Uterus (tissue), 4 donors: ENCODE data around the gene ZNF783. TPM values are rescaled to one million over a fixed set of nuclear protein-coding genes. Genes with fewer than 3 reads are reported as not detected.

Experiments
- DNase-seq, 2 donors: peaks; one replicate each; pipeline ENCODE4 v3.0.0-alpha.2; 2019 to 2020
- H3K27ac ChIP-seq, 2 donors: fragments of 200-600 bp; sonication (generic); 1 replicate in 1 of 2; 2 replicates in 1 of 2; pipeline ENCODE4 v1.5.1; 2016 to 2018
- H3K27me3 ChIP-seq, 2 donors: fragments of 200-600 bp; sonication (generic); one replicate each; pipeline ENCODE4 v1.5.1; 2018 to 2019; ENCODE audit warnings: control low read depth in 1 of 2
- H3K36me3 ChIP-seq, 2 donors: fragments of 200-600 bp; sonication (generic); one replicate each; pipeline ENCODE4 v1.5.1; 2019; ENCODE audit warnings: control low read depth in 1 of 2
- H3K4me1 ChIP-seq, 2 donors: fragments of 200-600 bp; sonication (generic); one replicate each; pipeline ENCODE4 v1.5.1; 2018 to 2019; ENCODE audit warnings: control low read depth in 1 of 2
- H3K4me3 ChIP-seq, 2 donors: fragments of 200-600 bp; sonication (generic); 1 replicate in 1 of 2; 2 replicates in 1 of 2; pipeline ENCODE4 v1.5.1; 2018 to 2019; ENCODE audit warnings: mild to moderate bottlenecking in 1 of 2
- H3K9me3 ChIP-seq, 2 donors: fragments of 200-600 bp; sonication (generic); one replicate each; pipeline ENCODE4 v1.5.1; 2019; ENCODE audit warnings: control low read depth in 1 of 2
- CTCF ChIP-seq, 4 experiments: fragments of 200-600 bp in 2 of 4; fragments of 450-650 bp in 2 of 4; sonication (generic) in 2 of 4; IDR thresholded peaks; one replicate each; pipeline ENCODE4 v1.5.1; 2016 to 2019; ENCODE audit warnings: antibody characterized with exemption in 4 of 4, mild to moderate bottlenecking in 2 of 4, moderate library complexity in 1 of 4
- POLR2A ChIP-seq, 2 donors: fragments of 450-650 bp; IDR thresholded peaks; one replicate each; pipeline ENCODE4 v1.6.1; 2016; ENCODE audit warnings: antibody characterized with exemption in 2 of 2, mild to moderate bottlenecking in 1 of 2, moderate library complexity in 1 of 2
- intact Hi-C: fragments of 100-400 bp; cut with DNase I; formaldehyde crosslinking; loops from one replicate; pipeline ENCODE4 v1.15.1; 2023; ENCODE audit warnings: low total_unique reads
- total RNA-seq, 4 donors: library from RNA; depleted of rRNA in 3 of 4; stranded (reverse); fragments of >200 nt in 3 of 4; gene quantifications; one replicate each; pipeline versions ENCODE4 v1.1.0 to v1.2.4, GENCODE V29; 2014 to 2023
- donor health status: DM: yes; HTN: yes; CAD: no.

The ZNF783 gene
- 10 to 100 TPM in 3 of 4 donors, 1 to 10 TPM in 1; 2.6 to 26.7 (median 19.3) TPM for total RNA-seq

DNA sequence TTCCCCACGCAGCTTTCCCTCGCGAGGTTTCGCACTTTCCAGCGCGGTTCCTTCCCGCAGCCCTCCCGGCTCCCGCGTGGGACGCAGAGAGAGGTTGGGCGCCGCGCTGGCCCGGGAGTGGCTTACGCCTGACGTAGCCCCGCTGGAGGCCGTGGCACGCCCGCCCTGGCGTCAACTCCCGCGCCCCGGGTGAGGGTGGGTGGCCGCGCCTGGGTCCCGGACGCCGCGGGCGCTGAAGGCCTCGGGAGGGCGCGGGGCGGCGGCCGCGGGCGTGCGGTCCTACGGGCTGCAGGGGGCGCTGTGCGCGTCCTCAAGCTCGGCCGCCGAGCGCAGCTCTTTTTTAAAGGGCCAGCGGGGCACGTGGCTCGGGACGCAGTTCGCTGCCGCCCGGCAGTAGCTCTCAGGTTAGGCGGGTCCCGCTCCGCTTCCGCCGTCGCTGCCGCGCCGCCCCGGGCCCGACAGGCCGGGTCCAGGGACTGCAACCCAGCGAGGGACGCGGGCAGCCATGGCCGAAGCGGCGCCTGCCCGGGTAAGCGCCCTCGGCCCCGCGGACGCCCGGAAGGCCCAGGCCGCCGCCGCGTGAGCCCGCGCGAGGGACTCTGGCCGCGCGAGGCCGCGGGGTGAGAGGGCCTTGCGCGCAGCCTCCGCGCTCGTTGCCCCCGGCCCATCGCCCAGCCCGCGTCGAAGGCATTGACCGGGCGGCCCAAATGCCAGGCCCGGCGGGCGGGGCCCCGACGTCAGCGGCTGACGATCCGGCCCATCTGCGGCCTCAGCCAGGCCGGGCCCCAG, at the start of gene ZNF783:
TSS of gene ZNF783 (plus strand) at position 368 of the 789 bp plus-strand sequence. CDS start at position 506, 138 bp downstream.
- TF ChIP-seq POLR2A (IDR thresholded peaks at IDR 0.05) (peak; percentile 5 to 44), CTCF (IDR thresholded peaks at IDR 0.05) (peak; percentile 52 to 94 (median 84))
- Histone ChIP-seq H3K9me3 (no peaks in the 10 kb centered on the region), H3K27ac (peak within 1 kb of the TSS; percentile 89 to 96), H3K27me3 (no peaks in the 10 kb centered on the region), H3K4me1 (no peaks in the 10 kb centered on the region), H3K4me3 (peak within 1 kb of the TSS; percentile 46 to 65), H3K36me3 (no peaks in the 10 kb centered on the region)
- intact Hi-C loops, result no loop called here
- DNase-seq, result peak; percentile 83 to 89

DNA sequence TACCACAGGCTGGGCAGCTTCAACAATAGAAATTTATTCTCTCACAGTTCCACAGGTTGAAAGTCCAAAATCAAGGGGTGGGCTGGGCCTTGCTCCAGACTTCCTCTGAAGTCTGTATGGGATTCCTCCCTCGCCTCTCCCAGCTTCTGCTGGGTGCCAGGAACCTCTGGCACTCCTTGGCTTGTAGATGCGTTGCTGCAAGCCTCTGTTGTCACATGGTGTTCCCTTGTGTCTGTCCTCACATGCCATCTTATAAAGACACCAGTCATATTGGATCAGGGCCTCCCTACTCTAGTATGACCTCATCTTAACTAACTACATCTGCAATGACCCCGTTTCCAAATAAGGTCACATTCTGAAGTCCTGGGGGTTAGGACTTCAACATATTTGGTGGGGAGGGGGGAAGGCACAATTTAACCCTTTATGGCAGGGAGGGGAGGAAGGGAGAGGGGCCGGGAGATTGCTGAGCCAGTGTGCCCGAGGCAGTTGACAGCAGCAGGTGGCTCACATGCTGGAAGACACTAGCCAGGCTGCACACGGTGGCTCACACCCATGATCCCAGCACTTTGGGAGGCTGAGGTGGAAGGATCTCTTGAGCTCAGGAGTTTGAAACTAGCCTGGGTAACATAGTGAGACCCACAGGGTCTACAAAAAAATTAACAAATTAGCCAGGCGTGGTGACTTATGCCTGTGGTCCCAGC, 47.8 kb upstream of the ZNF783 start:
- Histone ChIP-seq H3K36me3 (no peaks in the 10 kb centered on the region), H3K9me3 (no peaks in the 10 kb centered on the region), H3K4me3 (no peak overlapping the region), H3K27me3 (no peaks in the 10 kb centered on the region), H3K4me1 (no peaks in the 10 kb centered on the region), H3K27ac (no peak overlapping the region)
- intact Hi-C loops, result no loop called here
- TF ChIP-seq POLR2A (IDR thresholded peaks at IDR 0.05) (no peak), CTCF (IDR thresholded peaks at IDR 0.05) (no peak)
- DNase-seq, result no peak

- DNase-seq, result no peak
- H3K4me3 ChIP-seq, result no peak overlapping the region
- H3K27me3 ChIP-seq, result no peaks in the 10 kb centered on the region
- intact Hi-C loops, result no loop called here
- TF ChIP-seq CTCF (IDR thresholded peaks at IDR 0.05) (no peak), POLR2A (IDR thresholded peaks at IDR 0.05) (no peak)
- no peaks in the 10 kb centered on the region for H3K36me3 ChIP-seq
- H3K4me1 ChIP-seq, result no peaks in the 10 kb centered on the region
- no peak overlapping the region for H3K27ac ChIP-seq
- H3K9me3 ChIP-seq, result no peaks in the 10 kb centered on the region
These were observed 45.6 kb upstream of the ZNF783 start for GRCh38 chr7:149216402-149216801.

GRCh38 chr7:149217570-149217969, 44.4 kb upstream of the ZNF783 start:
- Histone ChIP-seq H3K4me1 (no peaks in the 10 kb centered on the region), H3K27me3 (no peaks in the 10 kb centered on the region), H3K27ac (no peak overlapping the region), H3K36me3 (no peaks in the 10 kb centered on the region), H3K9me3 (no peaks in the 10 kb centered on the region), H3K4me3 (no peak overlapping the region)
- no peak for DNase-seq
- intact Hi-C loops, result no loop called here
- TF ChIP-seq CTCF (IDR thresholded peaks at IDR 0.05) (no peak), POLR2A (IDR thresholded peaks at IDR 0.05) (no peak)
